Measurements from ENCODE around the gene ZFP36.
A peak's percentile ranks its signal among the peaks of the same experiment; 100 is the strongest.

The ZFP36 gene

DNA sequence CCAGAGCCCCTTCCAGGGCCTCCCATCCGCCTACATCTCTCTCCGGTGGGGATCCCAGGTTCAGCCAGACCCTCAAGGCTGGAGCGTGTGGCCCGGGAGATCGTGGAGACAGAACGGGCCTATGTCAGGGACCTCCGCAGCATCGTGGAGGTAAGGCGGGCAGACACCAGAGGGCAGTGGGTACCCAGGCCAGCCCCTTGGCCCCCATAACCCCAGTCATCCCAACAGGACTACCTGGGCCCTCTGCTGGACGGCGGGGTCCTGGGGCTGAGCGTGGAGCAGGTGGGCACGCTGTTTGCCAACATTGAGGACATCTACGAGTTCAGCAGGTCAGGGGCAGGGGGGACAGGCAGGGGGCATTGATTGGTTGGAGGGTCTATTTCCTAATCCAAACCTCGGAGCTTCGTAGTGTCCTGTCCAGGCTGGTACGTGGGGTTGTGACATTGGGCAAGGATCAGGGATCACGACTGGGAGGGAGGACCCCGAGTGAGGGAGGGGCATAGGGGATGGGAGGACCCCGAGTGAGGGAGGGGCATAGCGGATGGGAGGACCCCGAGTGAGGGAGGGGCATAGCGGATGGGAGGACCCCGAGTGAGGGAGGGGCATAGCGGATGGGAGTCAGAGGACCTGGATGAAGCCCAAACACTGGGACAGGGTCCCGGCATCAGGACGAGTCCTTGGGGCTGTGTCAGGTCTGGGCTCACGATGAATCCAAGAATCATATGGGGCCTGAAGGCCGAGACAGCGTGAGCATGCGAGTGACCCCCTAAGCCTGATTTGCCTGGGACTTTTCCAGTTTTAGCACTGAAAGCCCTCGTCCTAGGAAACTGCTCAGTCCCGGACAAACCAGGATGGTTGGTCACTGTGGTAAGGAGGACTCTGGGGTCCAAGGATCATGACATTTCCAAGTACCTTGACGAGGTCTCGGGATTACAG, 8.7 kb downstream of the ZFP36 start:
- TF ChIP-seq, protein P1, sequence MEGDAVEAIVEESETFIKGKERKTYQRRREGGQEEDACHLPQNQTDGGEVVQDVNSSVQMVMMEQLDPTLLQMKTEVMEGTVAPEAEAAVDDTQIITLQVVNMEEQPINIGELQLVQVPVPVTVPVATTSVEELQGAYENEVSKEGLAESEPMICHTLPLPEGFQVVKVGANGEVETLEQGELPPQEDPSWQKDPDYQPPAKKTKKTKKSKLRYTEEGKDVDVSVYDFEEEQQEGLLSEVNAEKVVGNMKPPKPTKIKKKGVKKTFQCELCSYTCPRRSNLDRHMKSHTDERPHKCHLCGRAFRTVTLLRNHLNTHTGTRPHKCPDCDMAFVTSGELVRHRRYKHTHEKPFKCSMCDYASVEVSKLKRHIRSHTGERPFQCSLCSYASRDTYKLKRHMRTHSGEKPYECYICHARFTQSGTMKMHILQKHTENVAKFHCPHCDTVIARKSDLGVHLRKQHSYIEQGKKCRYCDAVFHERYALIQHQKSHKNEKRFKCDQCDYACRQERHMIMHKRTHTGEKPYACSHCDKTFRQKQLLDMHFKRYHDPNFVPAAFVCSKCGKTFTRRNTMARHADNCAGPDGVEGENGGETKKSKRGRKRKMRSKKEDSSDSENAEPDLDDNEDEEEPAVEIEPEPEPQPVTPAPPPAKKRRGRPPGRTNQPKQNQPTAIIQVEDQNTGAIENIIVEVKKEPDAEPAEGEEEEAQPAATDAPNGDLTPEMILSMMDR (IDR thresholded peaks at IDR 0.05; ENCODE audit: low read depth, low read length, missing control alignments): no peak
- H3K4me3 ChIP-seq (replicated peaks; ENCODE audit: low read depth, low read length): peak overlapping the region; percentile 87
- DNase-seq (ENCODE audit: extremely low read depth, low read depth): no peak

DNA sequence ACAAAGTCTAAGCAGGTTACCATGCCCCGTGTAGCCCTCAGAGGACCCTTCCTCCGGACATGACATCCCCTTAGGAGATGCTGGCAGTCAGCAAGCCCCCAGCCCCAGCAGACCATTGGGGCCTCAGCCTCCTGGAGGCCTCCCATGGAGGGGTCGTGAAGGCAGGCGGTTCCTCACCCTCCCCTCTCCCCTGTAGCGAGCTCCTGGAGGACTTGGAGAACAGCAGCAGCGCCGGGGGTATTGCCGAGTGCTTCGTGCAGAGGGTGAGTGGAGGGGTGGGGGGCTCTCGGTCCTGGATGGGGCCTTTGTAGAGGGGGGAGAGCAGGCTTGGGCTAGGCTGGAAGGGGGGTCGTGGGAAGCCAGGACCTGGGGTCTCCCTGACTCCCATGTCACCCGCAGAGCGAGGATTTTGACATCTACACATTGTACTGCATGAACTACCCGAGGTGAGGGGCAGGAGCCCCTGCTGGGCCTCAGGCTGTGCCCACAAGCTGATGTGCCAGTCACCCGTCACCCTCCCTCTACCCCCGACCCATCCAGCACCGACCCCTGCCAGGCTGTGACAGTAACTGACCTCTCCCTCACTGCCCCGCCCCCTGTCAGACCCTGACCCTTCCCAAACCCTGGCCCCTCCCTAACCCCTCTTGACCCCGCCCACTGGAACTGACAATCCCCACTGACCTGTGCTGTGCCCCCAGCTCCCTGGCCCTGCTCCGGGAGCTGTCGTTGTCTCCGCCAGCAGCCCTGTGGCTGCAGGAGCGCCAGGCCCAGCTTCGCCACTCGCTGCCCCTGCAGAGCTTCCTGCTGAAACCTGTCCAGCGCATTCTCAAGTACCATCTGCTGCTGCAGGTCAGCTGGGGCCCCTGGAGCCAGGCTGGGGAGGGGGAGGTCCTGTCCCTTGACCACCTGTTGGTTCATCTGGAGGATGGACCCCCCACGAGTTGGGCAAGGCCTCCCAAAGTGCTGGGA, 9.8 kb downstream of the ZFP36 start:
- DNase-seq (ENCODE audit: extremely low read depth, low read depth): no peak
- TF ChIP-seq, protein P1 (IDR thresholded peaks at IDR 0.05; ENCODE audit: low read depth, low read length, missing control alignments): no peak
- H3K4me3 ChIP-seq (replicated peaks; ENCODE audit: low read depth, low read length): no peak overlapping the region

- H3K4me3 ChIP-seq (replicated peaks; ENCODE audit: low read depth, low read length): no peak overlapping the region
- DNase-seq (ENCODE audit: extremely low read depth, low read depth): no peak
- TF ChIP-seq, protein P1 (IDR thresholded peaks at IDR 0.05; ENCODE audit: low read depth, low read length, missing control alignments): no peak
These were observed 11.0 kb downstream of the ZFP36 start for GRCh38 chr19:39417463-39418181.

- TF ChIP-seq, protein P1 (IDR thresholded peaks at IDR 0.05; ENCODE audit: low read depth, low read length, missing control alignments): no peak
- no peak overlapping the region for H3K4me3 ChIP-seq (replicated peaks; ENCODE audit: low read depth, low read length)
- DNase-seq (ENCODE audit: extremely low read depth, low read depth): no peak
These were observed 12.4 kb downstream of the ZFP36 start for GRCh38 chr19:39419003-39419402.

- TF ChIP-seq, protein P1 (IDR thresholded peaks at IDR 0.05; ENCODE audit: low read depth, low read length, missing control alignments): no peak
- no peak overlapping the region for H3K4me3 ChIP-seq (replicated peaks; ENCODE audit: low read depth, low read length)
- DNase-seq (ENCODE audit: extremely low read depth, low read depth): no peak
These were observed 14.1 kb downstream of the ZFP36 start for GRCh38 chr19:39420769-39421168.

- H3K4me3 ChIP-seq (replicated peaks; ENCODE audit: low read depth, low read length): no peak overlapping the region
- TF ChIP-seq, protein P1 (IDR thresholded peaks at IDR 0.05; ENCODE audit: low read depth, low read length, missing control alignments): no peak
- DNase-seq (ENCODE audit: extremely low read depth, low read depth): no peak
These were observed 15.4 kb downstream of the ZFP36 start for GRCh38 chr19:39422020-39422419.

Measured in HFF-Myc (cell line).